DND-41 (cell line): ENCODE data around the gene PDZD4.

Source experiments
- ATAC-seq: fragments of 200-7000 bp; cut with Tn5 transposase; 3 replicates; pipeline ENCODE4 v1.9.1; 2021; ENCODE audit warnings: low read depth; ENCODE audit not compliant: insufficient read depth
- DNase-seq: peaks from one replicate; pipeline ENCODE4 v3.0.0-alpha.2; 2020
- H2AFZ ChIP-seq: 2 replicates; pipeline ENCODE4 v1.6.0; 2012; ENCODE audit warnings: low read depth, low read length
- H3K27ac ChIP-seq: 2 replicates; pipeline ENCODE4 v1.5.1; 2012; ENCODE audit warnings: low read length, inconsistent platforms
- H3K27me3 ChIP-seq: fragments of 200-600 bp; sonication (generic); 2 replicates; pipeline ENCODE4 v1.6.0; 2012; ENCODE audit warnings: low read length, mild to moderate bottlenecking, inconsistent platforms; ENCODE audit not compliant: insufficient read depth, poor library complexity
- H3K36me3 ChIP-seq: 2 replicates; pipeline ENCODE4 v1.5.1; 2012; ENCODE audit warnings: low read length, inconsistent platforms; ENCODE audit not compliant: insufficient read depth
- H3K4me1 ChIP-seq: 2 replicates; pipeline ENCODE4 v1.5.1; 2012; ENCODE audit warnings: mild to moderate bottlenecking, low read length; ENCODE audit not compliant: insufficient read depth
- H3K4me2 ChIP-seq: 2 replicates; pipeline ENCODE4 v1.6.0; 2012; ENCODE audit warnings: mild to moderate bottlenecking, moderate library complexity, low read length, inconsistent platforms; ENCODE audit not compliant: insufficient read depth
- H3K4me3 ChIP-seq, 2 experiments: fragments of 200-600 bp in 1 of 2; shearing (Covaris generic) in 1 of 2; 2 replicates each; pipeline ENCODE4 v1.5.1; 2012 to 2016; ENCODE audit warnings: inconsistent platforms in 2 of 2, low read length in 2 of 2, mild to moderate bottlenecking in 2 of 2, low read depth in 1 of 2, moderate library complexity in 1 of 2
- H3K79me2 ChIP-seq: 2 replicates; pipeline ENCODE4 v1.6.0; 2012; ENCODE audit warnings: low read length, inconsistent platforms; ENCODE audit not compliant: insufficient read depth
- H3K9ac ChIP-seq: 2 replicates; pipeline ENCODE4 v1.6.0; 2012; ENCODE audit warnings: low read depth, mild to moderate bottlenecking, inconsistent platforms, low read length, moderate library complexity
- H3K9me3 ChIP-seq: 2 replicates; pipeline ENCODE4 v1.5.1; 2012; ENCODE audit warnings: low read length, moderate library complexity, mild to moderate bottlenecking, inconsistent platforms; ENCODE audit not compliant: insufficient read depth, severe bottlenecking
- H4K20me1 ChIP-seq: 2 replicates; pipeline ENCODE4 v1.6.0; 2012; ENCODE audit warnings: low read length; ENCODE audit not compliant: insufficient read depth
- CTCF ChIP-seq: IDR thresholded peaks from 2 replicates; pipeline ENCODE4 v1.5.1; 2012; ENCODE audit warnings: borderline replicate concordance, low read length, moderate library complexity, mild to moderate bottlenecking; ENCODE audit not compliant: poor library complexity, severe bottlenecking; ENCODE audit errors: extremely low read depth
- EZH2 ChIP-seq: IDR thresholded peaks from 3 replicates; pipeline ENCODE4 v1.6.1; 2012; ENCODE audit warnings: borderline replicate concordance, low read depth, mild to moderate bottlenecking, moderate library complexity, low read length, inconsistent platforms; ENCODE audit not compliant: severe bottlenecking

PDZD4 gene

GRCh38 chrX:153875391-153876111 lies 45.2 kb upstream of the PDZD4 start:
- DNase-seq (peak; percentile 77), ATAC-seq (peak; percentile 86)
- Histone ChIP-seq H3K27me3 (no peaks in the 10 kb centered on the region), H3K4me2 (no peak overlapping the region), H3K79me2 (no peaks in the 10 kb centered on the region), H4K20me1 (peaks cover 14% of the 10 kb centered on the region), H3K4me1 (no peaks in the 10 kb centered on the region; the same call in 1 of the 2 replicates), H3K4me3 (no peak overlapping the region), H2AFZ (no peak overlapping the region), H3K36me3 (no peaks in the 10 kb centered on the region), H3K9ac (no peak overlapping the region), H3K9me3 (no peaks in the 10 kb centered on the region), H3K27ac (no peak overlapping the region)
- no peak for TF ChIP-seq EZH2
- TF ChIP-seq CTCF: no peak

GRCh38 chrX:153874366-153875125 lies 44.2 kb upstream of the PDZD4 start:
- H3K79me2 ChIP-seq: no peaks in the 10 kb centered on the region
- H3K27ac ChIP-seq: no peak overlapping the region
- no peak for TF ChIP-seq EZH2
- no peak for TF ChIP-seq CTCF
- H3K27me3 ChIP-seq: no peaks in the 10 kb centered on the region
- H3K36me3 ChIP-seq: no peaks in the 10 kb centered on the region
- no peak overlapping the region for H3K4me2 ChIP-seq
- no peaks in the 10 kb centered on the region; the same call in 1 of the 2 replicates for H3K4me1 ChIP-seq
- ATAC-seq: no peak
- H3K4me3 ChIP-seq: no peak overlapping the region
- H3K9ac ChIP-seq: no peak overlapping the region
- H3K9me3 ChIP-seq: no peaks in the 10 kb centered on the region
- no peak overlapping the region for H2AFZ ChIP-seq
- DNase-seq: no peak
- H4K20me1 ChIP-seq: peaks cover 14% of the 10 kb centered on the region

- Histone ChIP-seq H3K9me3 (no peaks in the 10 kb centered on the region), H3K9ac (no peak overlapping the region), H4K20me1 (peaks cover 14% of the 10 kb centered on the region), H3K27ac (no peak overlapping the region), H3K4me3 (no peak overlapping the region), H3K4me2 (no peak overlapping the region), H2AFZ (no peak overlapping the region), H3K79me2 (no peaks in the 10 kb centered on the region), H3K4me1 (no peaks in the 10 kb centered on the region; the same call in 1 of the 2 replicates), H3K27me3 (no peaks in the 10 kb centered on the region), H3K36me3 (no peaks in the 10 kb centered on the region)
- no peak for TF ChIP-seq CTCF
- no peak for ATAC-seq
- DNase-seq: no peak
Measured at GRCh38 chrX:153874085-153874365, 43.7 kb upstream of the PDZD4 start.
